GM19238 (cell line): Measurements from ENCODE around the gene PLXNB2.

Source experiments
- DNase-seq: peaks from one replicate; pipeline ENCODE4 v3.0.0; 2011; ENCODE audit warnings: low spot score; ENCODE audit not compliant: insufficient read length

Gene PLXNB2

DNA sequence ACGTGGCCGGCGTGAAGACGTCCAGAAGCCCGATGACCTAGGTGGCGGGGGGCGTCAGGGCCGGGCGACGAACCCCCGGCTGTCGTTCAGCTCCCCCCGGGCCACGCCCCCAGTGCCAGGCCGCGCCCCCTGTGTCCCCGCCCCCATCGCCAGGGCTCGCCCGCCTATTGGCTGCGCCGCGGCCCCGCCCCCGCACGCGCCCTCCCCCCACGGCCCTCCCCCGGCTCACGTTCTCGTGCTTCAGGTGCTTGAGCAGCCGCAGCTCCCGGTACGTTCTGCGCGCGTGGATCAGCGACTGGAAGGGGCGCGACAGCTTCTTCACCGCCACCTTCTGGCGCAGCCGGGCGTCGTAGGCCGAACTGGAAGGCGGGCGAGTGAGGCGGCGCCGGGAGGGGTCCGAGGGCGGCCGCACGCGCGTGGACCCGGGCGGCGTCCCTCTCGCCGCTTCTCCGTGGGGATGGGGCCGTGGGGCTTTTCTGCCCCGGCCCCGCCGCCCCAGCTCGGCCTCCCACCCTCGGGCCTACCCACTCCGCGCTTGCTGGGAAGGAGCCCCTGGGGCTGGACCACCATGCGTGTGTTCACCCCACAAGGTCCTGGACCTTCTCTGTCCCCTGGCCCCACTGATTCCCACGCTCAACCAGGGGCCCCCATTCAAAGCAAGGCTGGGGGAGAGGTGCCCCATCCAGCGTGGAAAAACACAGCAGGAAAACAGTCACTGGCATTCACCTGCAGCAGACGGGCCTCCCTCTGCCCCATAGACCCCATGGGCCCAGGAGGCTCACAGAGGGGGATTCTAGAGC lies 39.7 kb downstream of the PLXNB2 start:
- DNase-seq, result no peak

GRCh38 chr22:50266994-50267393 lies 40.5 kb downstream of the PLXNB2 start:
- DNase-seq, result no peak

DNA sequence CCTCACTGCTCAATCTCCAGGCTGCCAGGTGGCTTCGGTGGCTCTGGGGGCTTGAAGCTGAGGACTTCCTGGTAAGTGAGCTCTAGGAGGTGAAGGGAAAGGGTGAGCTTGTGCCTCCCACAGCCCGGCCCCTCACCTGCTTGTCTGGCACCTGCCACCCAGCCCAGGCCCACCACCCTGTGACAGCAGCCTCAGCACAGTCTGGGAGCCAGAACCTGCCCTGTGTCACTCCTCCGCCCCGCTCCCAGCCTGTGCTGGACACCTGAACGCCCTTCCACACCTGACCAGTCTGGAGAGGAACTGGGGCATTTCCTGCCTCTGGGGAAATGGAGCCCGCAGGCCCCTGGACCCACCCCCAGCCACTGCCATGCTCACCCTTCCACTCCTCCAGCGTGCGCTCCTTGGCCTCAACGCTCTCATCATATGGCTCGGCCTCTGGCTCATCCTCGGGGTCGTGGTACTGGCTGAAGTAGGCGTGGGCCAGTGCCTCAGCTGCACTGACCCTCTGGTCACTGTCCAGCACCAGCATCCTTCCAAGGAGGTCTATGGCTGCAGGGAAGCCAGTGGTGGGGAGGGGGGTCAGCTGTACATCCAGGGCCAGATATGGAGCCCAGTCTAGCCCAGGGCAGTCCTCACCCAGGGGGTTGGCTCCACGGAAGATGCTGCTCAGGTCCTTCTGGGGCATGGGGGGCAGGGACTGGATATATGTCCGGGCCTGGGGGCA lies 42.3 kb downstream of the PLXNB2 start:
- DNase-seq, result no peak

DNA sequence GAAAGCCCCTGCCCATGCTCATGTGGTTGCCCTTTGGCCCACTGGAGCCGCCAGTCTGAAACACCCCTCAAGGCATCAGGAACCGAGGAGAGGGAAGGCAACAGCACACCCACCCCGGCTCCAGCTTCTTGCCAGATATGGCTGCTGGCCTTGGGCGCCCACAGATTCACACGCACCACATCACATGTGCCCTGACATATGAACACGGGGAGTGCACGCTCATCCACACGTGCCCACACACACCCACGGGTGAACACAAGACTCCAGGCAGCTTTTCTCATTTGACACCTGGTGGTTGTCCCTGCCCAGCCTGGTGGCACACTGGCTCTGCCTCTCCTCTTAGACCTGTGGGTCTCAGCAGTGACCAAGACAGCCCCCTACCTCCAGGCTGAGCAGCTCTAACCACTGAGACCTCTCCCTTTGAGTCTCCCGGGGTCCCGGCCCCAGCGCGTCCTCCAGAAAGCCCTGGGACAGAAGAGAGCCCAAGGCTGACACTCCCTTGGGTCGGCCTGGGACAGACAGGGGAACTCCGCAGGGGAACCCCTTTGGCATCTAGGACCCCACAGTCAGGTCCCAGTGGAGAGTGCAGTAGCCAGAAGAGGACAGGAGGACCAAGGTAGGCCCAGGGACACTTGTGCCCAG lies 43.2 kb downstream of the PLXNB2 start:
- no peak for DNase-seq

GRCh38 chr22:50262973-50263617 lies 44.4 kb downstream of the PLXNB2 start:
- no peak for DNase-seq

DNA sequence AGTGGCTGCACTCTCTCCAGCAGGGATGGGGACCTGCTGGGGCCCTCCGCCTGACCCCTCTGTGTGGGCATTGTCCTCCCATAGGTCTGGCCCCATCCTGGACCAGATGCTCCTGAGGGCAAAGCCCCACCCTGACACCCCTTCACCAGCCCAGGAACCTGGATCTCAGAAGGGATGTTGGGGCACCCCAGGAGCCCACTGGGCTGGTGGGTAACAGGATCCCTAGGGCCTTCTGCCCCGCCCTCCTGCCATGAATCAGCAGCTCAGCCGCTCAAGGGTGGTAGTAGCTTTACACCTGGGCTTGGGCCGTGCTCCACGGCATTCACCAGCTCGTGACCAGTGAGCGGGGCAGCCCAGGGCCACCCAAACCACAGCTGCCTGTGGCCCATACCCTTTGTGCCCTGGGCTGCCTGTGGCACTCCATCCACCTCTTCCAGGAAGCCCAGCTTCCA lies 45.0 kb downstream of the PLXNB2 start:
- no peak for DNase-seq

GRCh38 chr22:50261615-50262459 lies 45.6 kb downstream of the PLXNB2 start, which contains the start of gene MAPK12:
TSS of gene MAPK12 (minus strand) at chr22:50261683. CDS start at chr22:50261509, 174 bp downstream.
- peak; percentile 93 for DNase-seq

GRCh38 chr22:50260801-50261614 lies 46.4 kb downstream of the PLXNB2 start:
- peak; percentile 76 for DNase-seq

GRCh38 chr22:50260434-50260800 lies 47.0 kb downstream of the PLXNB2 start:
- no peak for DNase-seq

DNA sequence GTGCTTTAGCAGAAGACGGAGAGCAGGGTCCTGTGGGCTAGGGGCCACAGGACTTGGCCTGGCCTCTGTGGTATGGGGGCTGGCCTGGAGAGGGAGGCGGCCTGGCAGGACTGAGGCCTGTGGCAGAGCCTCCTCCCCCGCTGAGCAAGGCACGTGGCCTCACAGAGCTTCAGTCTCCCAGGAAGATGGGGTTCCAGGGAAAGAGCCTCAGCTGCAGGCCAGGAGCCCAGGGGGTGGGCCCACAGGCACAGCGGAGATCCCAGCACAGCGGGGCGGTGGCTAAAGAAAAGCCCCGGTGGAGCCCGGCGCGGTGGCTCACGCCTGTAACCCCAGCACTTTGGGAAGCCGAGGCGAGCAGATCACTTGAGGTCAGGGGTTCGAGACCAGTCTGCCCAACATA lies 48.1 kb downstream of the PLXNB2 start:
- DNase-seq, result no peak

GRCh38 chr22:50258361-50259292 lies 48.8 kb downstream of the PLXNB2 start:
- DNase-seq, result no peak

- DNase-seq, result no peak
Measured at GRCh38 chr22:50257451-50258360, 49.7 kb downstream of the PLXNB2 start.

- DNase-seq, result no peak
Measured at GRCh38 chr22:50257041-50257440, 50.4 kb downstream of the PLXNB2 start.

- DNase-seq, result no peak
Measured at GRCh38 chr22:50256258-50256862, 51.1 kb downstream of the PLXNB2 start.

DNA sequence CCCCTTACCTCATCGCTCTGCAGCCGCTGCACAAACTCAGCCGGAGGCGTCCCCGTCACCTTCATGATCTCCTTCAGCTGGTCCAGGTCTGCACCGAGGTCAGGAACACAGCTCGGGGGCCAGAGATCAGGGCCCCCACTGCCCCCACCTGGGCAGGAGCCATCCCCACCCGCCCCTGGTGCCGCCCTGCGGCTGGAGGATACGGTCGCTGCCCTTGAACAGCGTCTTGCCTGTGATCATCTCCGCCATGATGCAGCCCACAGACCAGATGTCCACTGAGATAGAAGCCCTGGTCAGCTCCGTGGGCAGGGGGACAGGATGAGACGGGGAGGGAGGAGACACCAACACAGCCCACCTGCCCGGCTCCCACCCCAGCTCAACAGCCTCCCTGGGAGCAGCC lies 51.8 kb downstream of the PLXNB2 start:
- no peak for DNase-seq

- no peak for DNase-seq
Measured at GRCh38 chr22:50255099-50255498, 52.3 kb downstream of the PLXNB2 start.

GRCh38 chr22:50253941-50254340 lies 53.5 kb downstream of the PLXNB2 start:
- no peak for DNase-seq
